HG02623 (cell line): ENCODE measurements around the gene VWF.

Experiments used
- ATAC-seq: cut with Tn5 transposase; IDR thresholded peaks from one replicate; pipeline ENCODE4 v1.9.1; 2021; ENCODE audit warnings: moderate library complexity; ENCODE audit not compliant: unreplicated experiment

VWF gene

GRCh38 chr12:5916785-5917290 is 207.6 kb downstream of the VWF start:
- ATAC-seq: no peak

- no peak for ATAC-seq
These were observed 209.0 kb downstream of the VWF start for GRCh38 chr12:5915511-5915910.

GRCh38 chr12:5914387-5915149 is 209.9 kb downstream of the VWF start:
- no peak for ATAC-seq

GRCh38 chr12:5913387-5913786 is 211.1 kb downstream of the VWF start:
- no peak for ATAC-seq

GRCh38 chr12:5912437-5913334 is 211.8 kb downstream of the VWF start:
- no peak for ATAC-seq

GRCh38 chr12:5912011-5912410 is 212.5 kb downstream of the VWF start:
- ATAC-seq: no peak

GRCh38 chr12:5910790-5911548 is 213.5 kb downstream of the VWF start:
- no peak for ATAC-seq

- no peak for ATAC-seq
These were observed 214.9 kb downstream of the VWF start for GRCh38 chr12:5909560-5909959.

- no peak for ATAC-seq
These were observed 216.2 kb downstream of the VWF start for GRCh38 chr12:5908251-5908650.

- no peak for ATAC-seq
These were observed 216.7 kb downstream of the VWF start for GRCh38 chr12:5907807-5908206.

GRCh38 chr12:5905757-5906156 is 218.7 kb downstream of the VWF start:
- no peak for ATAC-seq

- no peak for ATAC-seq
These were observed 219.5 kb downstream of the VWF start for GRCh38 chr12:5904969-5905368.

GRCh38 chr12:5904441-5904840 is 220.0 kb downstream of the VWF start:
- no peak for ATAC-seq

GRCh38 chr12:5902736-5903135 is 221.7 kb downstream of the VWF start:
- no peak for ATAC-seq

- ATAC-seq: no peak
These were observed 223.1 kb downstream of the VWF start for GRCh38 chr12:5901416-5901815.

- ATAC-seq: no peak
These were observed 223.8 kb downstream of the VWF start for GRCh38 chr12:5900533-5901205.

GRCh38 chr12:5900076-5900475 is 224.4 kb downstream of the VWF start:
- no peak for ATAC-seq

- no peak for ATAC-seq
These were observed 224.8 kb downstream of the VWF start for GRCh38 chr12:5899675-5900074.

GRCh38 chr12:5898874-5899273 is 225.6 kb downstream of the VWF start:
- no peak for ATAC-seq
